Nephron (organoid): ENCODE measurements around the gene ADK.
A peak's percentile ranks its signal among the peaks of the same experiment; 100 is the strongest.

Experiments
- H3K27ac Mint-ChIP-seq, 3 experiments: 2 replicates each; pipeline ENCODE4 v1.8.0; 2020; ENCODE audit warnings: mixed read lengths in 3 of 3, mild to moderate bottlenecking in 2 of 3, moderate library complexity in 1 of 3
- H3K27me3 Mint-ChIP-seq: 2 replicates; pipeline ENCODE4 v1.8.0; 2021; ENCODE audit warnings: low read depth, mild to moderate bottlenecking, moderate library complexity, mixed read lengths
- H3K36me3 Mint-ChIP-seq: 2 replicates; pipeline ENCODE4 v1.8.0; 2020; ENCODE audit warnings: low read depth, mixed read lengths
- H3K4me1 Mint-ChIP-seq: 2 replicates; pipeline ENCODE4 v1.8.0; 2020; ENCODE audit warnings: mixed read lengths
- H3K4me3 Mint-ChIP-seq, 3 experiments: 2 replicates each; pipeline ENCODE4 v1.8.0; 2020; ENCODE audit warnings: mild to moderate bottlenecking in 3 of 3, mixed read lengths in 3 of 3, moderate library complexity in 2 of 3
- H3K9me3 Mint-ChIP-seq: 2 replicates; pipeline ENCODE4 v1.8.0; 2020; ENCODE audit warnings: mixed read lengths
- CTCF ChIP-seq, 3 experiments: fragments of 200-600 bp; sonication (generic); IDR thresholded peaks; one replicate each; pipeline ENCODE4 v1.5.0; 2021; ENCODE audit warnings: antibody characterized with exemption in 3 of 3; ENCODE audit not compliant: unreplicated experiment in 3 of 3

The ADK gene

DNA sequence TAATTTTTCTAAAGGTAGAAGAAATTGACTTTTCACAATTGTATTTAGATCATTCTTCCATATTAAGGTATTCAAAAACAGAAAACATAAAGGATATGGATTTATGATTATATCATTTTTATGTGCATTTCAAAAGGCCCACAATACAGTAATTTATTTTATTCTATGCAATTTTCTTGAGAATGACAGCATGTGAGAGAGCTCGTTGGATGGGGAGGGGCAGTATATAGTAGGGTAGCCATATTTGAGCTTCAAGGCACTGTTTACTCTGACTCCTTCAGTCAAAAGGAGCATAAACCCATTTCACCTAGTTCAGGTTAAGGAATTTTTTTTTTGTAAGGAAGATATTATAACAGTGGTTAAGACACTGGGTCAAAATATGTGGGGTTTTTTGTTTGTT lies 534.5 kb downstream of the ADK start:
- Mint-ChIP-seq H3K9me3 (no peaks in the 10 kb centered on the region), H3K36me3 (peaks cover 6% of the 10 kb centered on the region), H3K27ac (no peak overlapping the region), H3K27me3 (peaks cover 3% of the 10 kb centered on the region), H3K4me3 (no peak overlapping the region), H3K4me1 (no peaks in the 10 kb centered on the region)
- no peak for TF ChIP-seq CTCF (IDR thresholded peaks at IDR 0.05; ENCODE audit: unreplicated experiment in 3 of 3)

GRCh38 chr10:74690393-74690792 lies 539.4 kb downstream of the ADK start:
- Mint-ChIP-seq H3K27ac (no peak overlapping the region), H3K9me3 (no peaks in the 10 kb centered on the region), H3K36me3 (peaks cover 6% of the 10 kb centered on the region), H3K4me1 (no peaks in the 10 kb centered on the region), H3K27me3 (peaks cover 3% of the 10 kb centered on the region), H3K4me3 (no peak overlapping the region)
- no peak for TF ChIP-seq CTCF (IDR thresholded peaks at IDR 0.05; ENCODE audit: unreplicated experiment in 3 of 3)

DNA sequence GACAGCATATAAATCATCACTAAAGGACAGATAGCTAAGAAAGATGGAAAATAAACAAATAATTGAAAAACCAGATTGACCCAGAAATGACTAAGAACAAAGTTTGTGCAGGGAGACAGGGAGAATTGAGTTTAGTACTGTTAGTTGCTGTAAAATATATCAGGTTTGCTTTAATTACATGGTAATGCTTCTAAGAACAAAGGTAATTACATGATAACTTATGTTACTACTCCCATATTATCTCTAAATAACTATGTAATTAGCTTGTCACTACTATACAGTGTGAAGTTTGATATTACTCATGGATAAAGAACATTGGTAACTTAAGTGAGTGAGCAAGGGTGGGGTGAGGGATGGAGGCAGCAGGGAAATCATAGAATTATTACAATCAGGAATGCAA lies 540.1 kb downstream of the ADK start:
- Mint-ChIP-seq H3K27ac (no peak overlapping the region), H3K4me3 (no peak overlapping the region), H3K4me1 (no peaks in the 10 kb centered on the region), H3K36me3 (peaks cover 6% of the 10 kb centered on the region), H3K9me3 (no peaks in the 10 kb centered on the region), H3K27me3 (no peaks in the 10 kb centered on the region)
- TF ChIP-seq CTCF (IDR thresholded peaks at IDR 0.05; ENCODE audit: unreplicated experiment in 3 of 3), result no peak

GRCh38 chr10:74704629-74705357 lies 553.8 kb downstream of the ADK start:
- Mint-ChIP-seq H3K27me3 (no peaks in the 10 kb centered on the region), H3K9me3 (no peaks in the 10 kb centered on the region), H3K4me1 (peaks cover 20% of the 10 kb centered on the region), H3K36me3 (peaks cover 7% of the 10 kb centered on the region), H3K4me3 (no peak overlapping the region), H3K27ac (peak overlapping the region; percentile 8 to 65 (median 21))
- TF ChIP-seq CTCF (IDR thresholded peaks at IDR 0.05; ENCODE audit: unreplicated experiment in 3 of 3), result no peak

GRCh38 chr10:74705358-74705980 lies 554.4 kb downstream of the ADK start:
- Mint-ChIP-seq H3K27ac (peak overlapping the region; percentile 8 to 65 (median 21)), H3K27me3 (no peaks in the 10 kb centered on the region), H3K9me3 (no peaks in the 10 kb centered on the region), H3K4me1 (peaks cover 20% of the 10 kb centered on the region), H3K36me3 (peaks cover 11% of the 10 kb centered on the region), H3K4me3 (no peak overlapping the region)
- TF ChIP-seq CTCF (IDR thresholded peaks at IDR 0.05; ENCODE audit: unreplicated experiment in 3 of 3), result no peak

DNA sequence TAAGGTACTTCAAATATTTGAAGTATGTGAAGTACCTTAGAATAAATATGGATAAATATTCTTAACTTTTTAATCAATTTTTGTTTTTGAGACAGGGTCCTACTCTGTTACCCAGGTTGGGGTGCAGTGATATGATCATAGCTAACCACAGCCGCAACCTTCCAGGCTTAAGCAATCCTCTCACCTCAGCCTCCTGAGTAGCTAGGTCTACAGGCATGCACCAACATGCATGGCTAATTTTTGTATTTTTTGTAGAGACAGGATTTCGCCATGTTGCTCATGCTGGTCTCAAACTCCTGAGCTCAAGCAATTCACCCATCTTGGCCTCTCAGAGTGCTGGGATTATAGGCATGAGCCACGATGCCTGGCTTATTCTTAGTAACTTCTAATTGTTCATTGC lies 555.9 kb downstream of the ADK start:
- no peak for TF ChIP-seq CTCF (IDR thresholded peaks at IDR 0.05; ENCODE audit: unreplicated experiment in 3 of 3)
- H3K4me3 Mint-ChIP-seq, result no peak overlapping the region
- H3K4me1 Mint-ChIP-seq, result peaks cover 20% of the 10 kb centered on the region
- no peaks in the 10 kb centered on the region for H3K9me3 Mint-ChIP-seq
- H3K36me3 Mint-ChIP-seq, result peaks cover 17% of the 10 kb centered on the region
- H3K27ac Mint-ChIP-seq, result no peak overlapping the region
- no peaks in the 10 kb centered on the region for H3K27me3 Mint-ChIP-seq
